NCI-H446 (cell line): Measurements from ENCODE around the gene IQCC.
A peak's percentile ranks its signal among the peaks of the same experiment; 100 is the strongest.
"Not testable (repeated sequence)": the region's sequence is repeated elsewhere in the genome, so short reads cannot be mapped to it uniquely, and the experiment has no call there.

ENCODE experiments used
- DNase-seq, 2 experiments: peaks; one replicate each; lab custom pipeline; 2025; lab: John Stamatoyannopoulos, UW

IQCC gene

GRCh38 chr1:32205401-32206370 lies at the start of gene IQCC:
Gene IQCC (plus strand): TSS chr1:32205671. CDS start chr1:32205682, 11 bp downstream.
- DNase-seq, result peak; percentile 63 to 83

- DNase-seq, result no peak
Observed at GRCh38 chr1:32159189-32159588, 46.3 kb upstream of the IQCC start.

GRCh38 chr1:32163405-32163804 lies 42.1 kb upstream of the IQCC start:
- DNase-seq, result no peak

GRCh38 chr1:32165633-32166032 lies 39.8 kb upstream of the IQCC start:
- DNase-seq, result not testable (repeated sequence)

GRCh38 chr1:32170991-32171390 lies 34.5 kb upstream of the IQCC start:
- no peak for DNase-seq

- no peak for DNase-seq
Observed at GRCh38 chr1:32172621-32173245, 32.7 kb upstream of the IQCC start.

GRCh38 chr1:32178380-32179192 lies 26.9 kb upstream of the IQCC start:
- no peak for DNase-seq

GRCh38 chr1:32179193-32179442 lies 26.4 kb upstream of the IQCC start:
- peak in 1 of 2 experiments; percentile 73 for DNase-seq

GRCh38 chr1:32179443-32180185 lies 25.9 kb upstream of the IQCC start, which contains the start of gene TXLNA:
Gene TXLNA (plus strand): TSS chr1:32179675. CDS start chr1:32180346, 671 bp downstream.
- peak; percentile 84 to 91 for DNase-seq

- DNase-seq, result peak in 1 of 2 experiments; percentile 39
Observed at GRCh38 chr1:32180186-32181060, 25.0 kb upstream of the IQCC start.

GRCh38 chr1:32181065-32181464 lies 24.4 kb upstream of the IQCC start:
- no peak for DNase-seq

- DNase-seq, result no peak
Observed at GRCh38 chr1:32181563-32181962, 23.9 kb upstream of the IQCC start.

GRCh38 chr1:32182060-32182459 lies 23.4 kb upstream of the IQCC start:
- no peak for DNase-seq

- no peak for DNase-seq
Observed at GRCh38 chr1:32184650-32185049, 20.8 kb upstream of the IQCC start.

GRCh38 chr1:32186077-32186476 lies 19.4 kb upstream of the IQCC start:
- DNase-seq, result no peak

- no peak for DNase-seq
Observed at GRCh38 chr1:32186491-32186890, 19.0 kb upstream of the IQCC start.

- DNase-seq, result no peak
Observed at GRCh38 chr1:32187850-32188249, 17.6 kb upstream of the IQCC start.

GRCh38 chr1:32192220-32192948 lies 13.1 kb upstream of the IQCC start:
- DNase-seq, result no peak

GRCh38 chr1:32194984-32195383 lies 10.5 kb upstream of the IQCC start:
- no peak for DNase-seq

- DNase-seq, result no peak
Observed at GRCh38 chr1:32195531-32195930, 9.9 kb upstream of the IQCC start.
